ENCODE data around the gene FOXI3. TPM values are rescaled to one million over a fixed set of nuclear protein-coding genes. Genes with fewer than 3 reads are reported as not detected.

FOXI3 gene
- total RNA-seq, 1 experiment from 2014 or later: not detected

GRCh38 chr2:88472811-88473210 lies 20.3 kb upstream of the FOXI3 start:
- no peaks in the 10 kb centered on the region for H3K36me3 Mint-ChIP-seq (ENCODE audit: insufficient read depth, unreplicated experiment)
- no peak for DNase-seq (ENCODE audit: unreplicated experiment)
- CTCF ChIA-PET: no interaction called here
- POLR2A ChIA-PET: no interaction called here
- intact Hi-C loops (cut with micrococcal nuclease): no loop called here
- H3K4me3 Mint-ChIP-seq (ENCODE audit: unreplicated experiment): no peak overlapping the region
- no peak overlapping the region for H3K27ac Mint-ChIP-seq (ENCODE audit: low read depth, unreplicated experiment)
- no TSS peak for BruUV-seq (replicated peaks)
- H3K4me1 Mint-ChIP-seq (ENCODE audit: insufficient read depth, unreplicated experiment): no peaks in the 10 kb centered on the region
- no peak for TF ChIP-seq CTCF (IDR thresholded peaks at IDR 0.05; ENCODE audit: unreplicated experiment)
- H3K27me3 Mint-ChIP-seq (ENCODE audit: insufficient read depth, unreplicated experiment): peaks cover 4% of the 10 kb centered on the region
- no peaks in the 10 kb centered on the region for H3K9me3 Mint-ChIP-seq (ENCODE audit: unreplicated experiment)

- no peak overlapping the region for H3K27ac Mint-ChIP-seq (ENCODE audit: low read depth, unreplicated experiment)
- no peaks in the 10 kb centered on the region for H3K27me3 Mint-ChIP-seq (ENCODE audit: insufficient read depth, unreplicated experiment)
- CTCF ChIA-PET: interaction anchor here (0.7 to 1.0 kb wide), 2 partner anchors 10 to 11 kb away, joined by 3 read pairs; no protein-coding TSS in a partner anchor
- TF ChIP-seq CTCF (IDR thresholded peaks at IDR 0.05; ENCODE audit: unreplicated experiment): no peak
- no peaks in the 10 kb centered on the region for H3K4me1 Mint-ChIP-seq (ENCODE audit: insufficient read depth, unreplicated experiment)
- no TSS peak for BruUV-seq (replicated peaks)
- POLR2A ChIA-PET: interaction anchor here (1.1 kb wide), 1 partner anchor 11 kb away, joined by 3 read pairs; no protein-coding TSS in a partner anchor
- no peak overlapping the region for H3K4me3 Mint-ChIP-seq (ENCODE audit: unreplicated experiment)
- no peaks in the 10 kb centered on the region for H3K9me3 Mint-ChIP-seq (ENCODE audit: unreplicated experiment)
- intact Hi-C loops (cut with micrococcal nuclease): no loop called here
- H3K36me3 Mint-ChIP-seq (ENCODE audit: insufficient read depth, unreplicated experiment): no peaks in the 10 kb centered on the region
- no peak for DNase-seq (ENCODE audit: unreplicated experiment)
Measured at GRCh38 chr2:88471083-88471942, 18.8 kb upstream of the FOXI3 start.

GRCh38 chr2:88469202-88470114 lies 17.0 kb upstream of the FOXI3 start:
- Mint-ChIP-seq H3K27ac (ENCODE audit: low read depth, unreplicated experiment) (no peak overlapping the region), H3K4me1 (ENCODE audit: insufficient read depth, unreplicated experiment) (no peaks in the 10 kb centered on the region), H3K27me3 (ENCODE audit: insufficient read depth, unreplicated experiment) (no peaks in the 10 kb centered on the region), H3K4me3 (ENCODE audit: unreplicated experiment) (no peak overlapping the region), H3K9me3 (ENCODE audit: unreplicated experiment) (no peaks in the 10 kb centered on the region), H3K36me3 (ENCODE audit: insufficient read depth, unreplicated experiment) (no peaks in the 10 kb centered on the region)
- BruUV-seq (replicated peaks): no TSS peak
- POLR2A ChIA-PET: no interaction called here
- CTCF ChIA-PET: interaction anchor here (0.6 to 1.0 kb wide), 3 partner anchors 12 to 58 kb away, joined by 3 to 5 read pairs (median 3); no protein-coding TSS in a partner anchor
- DNase-seq (ENCODE audit: unreplicated experiment): no peak
- intact Hi-C loops (cut with micrococcal nuclease): no loop called here
- TF ChIP-seq CTCF (IDR thresholded peaks at IDR 0.05; ENCODE audit: unreplicated experiment): no peak

GRCh38 chr2:88464153-88464552 lies 11.7 kb upstream of the FOXI3 start:
- intact Hi-C loops (cut with micrococcal nuclease): no loop called here
- Mint-ChIP-seq H3K27ac (ENCODE audit: low read depth, unreplicated experiment) (no peak overlapping the region), H3K4me1 (ENCODE audit: insufficient read depth, unreplicated experiment) (no peaks in the 10 kb centered on the region), H3K36me3 (ENCODE audit: insufficient read depth, unreplicated experiment) (no peaks in the 10 kb centered on the region), H3K9me3 (ENCODE audit: unreplicated experiment) (no peaks in the 10 kb centered on the region), H3K27me3 (ENCODE audit: insufficient read depth, unreplicated experiment) (peaks cover 14% of the 10 kb centered on the region), H3K4me3 (ENCODE audit: unreplicated experiment) (no peak overlapping the region)
- BruUV-seq (replicated peaks): no TSS peak
- DNase-seq (ENCODE audit: unreplicated experiment): no peak
- CTCF ChIA-PET: interaction anchor here (0.7 to 1.1 kb wide), 3 partner anchors 9 to 83 kb away, joined by 3 read pairs; no protein-coding TSS in a partner anchor
- POLR2A ChIA-PET: no interaction called here
- TF ChIP-seq CTCF (IDR thresholded peaks at IDR 0.05; ENCODE audit: unreplicated experiment): no peak
